Spleen (tissue), 7 donors: ENCODE data around the gene EXOC3.

ENCODE experiments used
- POLR2A ChIP-seq, 3 donors: fragments of 450-650 bp; IDR thresholded peaks; one replicate each; pipeline ENCODE4 v1.5.1; 2017; ENCODE audit warnings: antibody characterized with exemption in 3 of 3, mild to moderate bottlenecking in 1 of 3
- POLR2AphosphoS5 ChIP-seq, 3 donors: sonication (generic); formaldehyde crosslinking; IDR thresholded peaks; one replicate each; pipeline ENCODE4 v1.5.1; 2017; ENCODE audit warnings: antibody characterized with exemption in 3 of 3
- TF ChIP-seq, protein P1 (sequence below), 11 experiments: fragments of 200-600 bp in 7 of 11; fragments of 450-650 bp in 4 of 11; sonication (generic) in 4 of 11; IDR thresholded peaks in 8 of 11; conservative IDR thresholded peaks in 3 of 11; 1 replicate in 7 of 11; 2 replicates in 4 of 11; pipeline versions ENCODE4 v1.4.0 to v1.8.0; 2016 to 2021; ENCODE audit warnings: antibody characterized with exemption in 11 of 11, inconsistent platforms in 4 of 11, mild to moderate bottlenecking in 1 of 11
- donor health status: DM: no; HTN: no; CAD: no; lungs with moderate emphysema.
- donor health status: DM: no; HTN: no; CAD: no.
- donor health status: DM: no; HTN: no; CAD: no.

- TF ChIP-seq, protein P1, sequence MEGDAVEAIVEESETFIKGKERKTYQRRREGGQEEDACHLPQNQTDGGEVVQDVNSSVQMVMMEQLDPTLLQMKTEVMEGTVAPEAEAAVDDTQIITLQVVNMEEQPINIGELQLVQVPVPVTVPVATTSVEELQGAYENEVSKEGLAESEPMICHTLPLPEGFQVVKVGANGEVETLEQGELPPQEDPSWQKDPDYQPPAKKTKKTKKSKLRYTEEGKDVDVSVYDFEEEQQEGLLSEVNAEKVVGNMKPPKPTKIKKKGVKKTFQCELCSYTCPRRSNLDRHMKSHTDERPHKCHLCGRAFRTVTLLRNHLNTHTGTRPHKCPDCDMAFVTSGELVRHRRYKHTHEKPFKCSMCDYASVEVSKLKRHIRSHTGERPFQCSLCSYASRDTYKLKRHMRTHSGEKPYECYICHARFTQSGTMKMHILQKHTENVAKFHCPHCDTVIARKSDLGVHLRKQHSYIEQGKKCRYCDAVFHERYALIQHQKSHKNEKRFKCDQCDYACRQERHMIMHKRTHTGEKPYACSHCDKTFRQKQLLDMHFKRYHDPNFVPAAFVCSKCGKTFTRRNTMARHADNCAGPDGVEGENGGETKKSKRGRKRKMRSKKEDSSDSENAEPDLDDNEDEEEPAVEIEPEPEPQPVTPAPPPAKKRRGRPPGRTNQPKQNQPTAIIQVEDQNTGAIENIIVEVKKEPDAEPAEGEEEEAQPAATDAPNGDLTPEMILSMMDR (IDR thresholded peaks at IDR 0.05 in 8 of 11, conservative IDR thresholded peaks at IDR 0.05 in 3 of 11): no peak
- TF ChIP-seq POLR2AphosphoS5 (IDR thresholded peaks at IDR 0.05) (peak in 2 of 3 donors; percentile 46 to 52), POLR2A (IDR thresholded peaks at IDR 0.05) (no peak)
Measured at GRCh38 chr5:463952-464351, 21.0 kb downstream of the EXOC3 start.
